Sigmoid colon (tissue), 4 donors: Measurements from ENCODE around the gene NEDD8.

Source experiments
- EP300 ChIP-seq, 4 donors: sonication (generic); formaldehyde crosslinking; IDR thresholded peaks; one replicate each; pipeline ENCODE4 v1.6.1; 2017; ENCODE audit warnings: antibody characterized with exemption in 4 of 4
- TF ChIP-seq, protein P1 (sequence below), 4 experiments: fragments of 450-650 bp in 3 of 4; fragments of 200-600 bp in 1 of 4; IDR thresholded peaks; one replicate each; pipeline ENCODE4 v1.5.1; 2016 to 2019; ENCODE audit warnings: antibody characterized with exemption in 4 of 4, mild to moderate bottlenecking in 3 of 4, moderate library complexity in 2 of 4

GRCh38 chr14:24263848-24264247 is 31.7 kb upstream of the NEDD8 start:
- TF ChIP-seq, protein P1, sequence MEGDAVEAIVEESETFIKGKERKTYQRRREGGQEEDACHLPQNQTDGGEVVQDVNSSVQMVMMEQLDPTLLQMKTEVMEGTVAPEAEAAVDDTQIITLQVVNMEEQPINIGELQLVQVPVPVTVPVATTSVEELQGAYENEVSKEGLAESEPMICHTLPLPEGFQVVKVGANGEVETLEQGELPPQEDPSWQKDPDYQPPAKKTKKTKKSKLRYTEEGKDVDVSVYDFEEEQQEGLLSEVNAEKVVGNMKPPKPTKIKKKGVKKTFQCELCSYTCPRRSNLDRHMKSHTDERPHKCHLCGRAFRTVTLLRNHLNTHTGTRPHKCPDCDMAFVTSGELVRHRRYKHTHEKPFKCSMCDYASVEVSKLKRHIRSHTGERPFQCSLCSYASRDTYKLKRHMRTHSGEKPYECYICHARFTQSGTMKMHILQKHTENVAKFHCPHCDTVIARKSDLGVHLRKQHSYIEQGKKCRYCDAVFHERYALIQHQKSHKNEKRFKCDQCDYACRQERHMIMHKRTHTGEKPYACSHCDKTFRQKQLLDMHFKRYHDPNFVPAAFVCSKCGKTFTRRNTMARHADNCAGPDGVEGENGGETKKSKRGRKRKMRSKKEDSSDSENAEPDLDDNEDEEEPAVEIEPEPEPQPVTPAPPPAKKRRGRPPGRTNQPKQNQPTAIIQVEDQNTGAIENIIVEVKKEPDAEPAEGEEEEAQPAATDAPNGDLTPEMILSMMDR (IDR thresholded peaks at IDR 0.05), result no peak
- TF ChIP-seq EP300 (IDR thresholded peaks at IDR 0.05), result no peak
